ENCODE measurements around the gene PLA2G4E.

DNA sequence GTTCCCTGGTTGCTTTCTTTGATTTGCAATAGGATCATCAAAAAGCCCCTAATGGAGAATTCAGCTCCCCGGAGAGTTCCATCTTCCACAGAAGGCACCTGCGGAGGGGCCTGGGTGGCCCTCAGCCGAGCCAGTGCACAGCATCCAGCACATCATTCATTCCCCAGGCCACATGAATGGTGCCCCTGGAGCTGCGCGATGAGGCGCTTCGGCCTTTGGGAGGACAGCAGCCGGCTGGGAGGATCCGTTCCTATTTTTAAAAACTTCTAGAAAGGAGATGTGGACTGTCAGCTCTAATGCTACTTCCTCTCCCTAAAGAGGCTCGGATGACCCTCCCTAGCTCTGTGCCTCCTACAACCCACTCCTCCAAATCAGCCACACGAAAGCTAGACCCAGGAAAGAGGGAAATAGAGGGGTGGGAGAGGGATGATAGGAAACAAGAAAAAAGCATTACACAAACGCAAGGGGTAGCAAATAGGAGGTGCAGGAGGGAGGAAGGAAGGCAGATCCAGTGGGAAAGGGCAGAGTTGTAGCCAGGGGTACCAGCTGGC, 68.8 kb downstream of the PLA2G4E start:
- no peak for TF ChIP-seq HDAC2 (IDR thresholded peaks at IDR 0.05)
- TF ChIP-seq POLR2A (IDR thresholded peaks at IDR 0.05; ENCODE audit: low read length) = no peak
- TF ChIP-seq, protein P1, sequence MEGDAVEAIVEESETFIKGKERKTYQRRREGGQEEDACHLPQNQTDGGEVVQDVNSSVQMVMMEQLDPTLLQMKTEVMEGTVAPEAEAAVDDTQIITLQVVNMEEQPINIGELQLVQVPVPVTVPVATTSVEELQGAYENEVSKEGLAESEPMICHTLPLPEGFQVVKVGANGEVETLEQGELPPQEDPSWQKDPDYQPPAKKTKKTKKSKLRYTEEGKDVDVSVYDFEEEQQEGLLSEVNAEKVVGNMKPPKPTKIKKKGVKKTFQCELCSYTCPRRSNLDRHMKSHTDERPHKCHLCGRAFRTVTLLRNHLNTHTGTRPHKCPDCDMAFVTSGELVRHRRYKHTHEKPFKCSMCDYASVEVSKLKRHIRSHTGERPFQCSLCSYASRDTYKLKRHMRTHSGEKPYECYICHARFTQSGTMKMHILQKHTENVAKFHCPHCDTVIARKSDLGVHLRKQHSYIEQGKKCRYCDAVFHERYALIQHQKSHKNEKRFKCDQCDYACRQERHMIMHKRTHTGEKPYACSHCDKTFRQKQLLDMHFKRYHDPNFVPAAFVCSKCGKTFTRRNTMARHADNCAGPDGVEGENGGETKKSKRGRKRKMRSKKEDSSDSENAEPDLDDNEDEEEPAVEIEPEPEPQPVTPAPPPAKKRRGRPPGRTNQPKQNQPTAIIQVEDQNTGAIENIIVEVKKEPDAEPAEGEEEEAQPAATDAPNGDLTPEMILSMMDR (IDR thresholded peaks at IDR 0.05) = no peak
- TF ChIP-seq ESRRA (IDR thresholded peaks at IDR 0.05; ENCODE audit: borderline replicate concordance, low read length) = no peak
- no peak for TF ChIP-seq RFX5 (IDR thresholded peaks at IDR 0.05)
- no peak for TF ChIP-seq EP300 (IDR thresholded peaks at IDR 0.05)
- TF ChIP-seq RAD21 (conservative IDR thresholded peaks at IDR 0.05 in 1 of 2, IDR thresholded peaks at IDR 0.05 in 1 of 2) = no peak
- TF ChIP-seq JUN (IDR thresholded peaks at IDR 0.05) = no peak
- TF ChIP-seq CBX2 (IDR thresholded peaks at IDR 0.05; ENCODE audit: borderline replicate concordance, low read depth) = no peak
- no peak for TF ChIP-seq GATA3 (IDR thresholded peaks at IDR 0.05; ENCODE audit: borderline replicate concordance)
- TF ChIP-seq MAZ (IDR thresholded peaks at IDR 0.05; ENCODE audit: borderline replicate concordance, low read depth, low read length) = no peak
- TF ChIP-seq SMC3 (IDR thresholded peaks at IDR 0.05) = no peak
- TF ChIP-seq CEBPB (IDR thresholded peaks at IDR 0.05) = no peak
